Activated CD8-positive, alpha-beta T cell treated with anti-CD3 and anti-CD28 coated beads for 36 hours (primary cell): ENCODE measurements around the gene FBXL3. TPM values are rescaled to one million over a fixed set of nuclear protein-coding genes. Genes with fewer than 3 reads are reported as not detected.
"Not testable (repeated sequence)": the region's sequence is repeated elsewhere in the genome, so short reads cannot be mapped to it uniquely, and the experiment has no call there.

Experiments
- ATAC-seq: fragments of 200-7000 bp; cut with Tn5 transposase; one replicate; pipeline ENCODE4 v1.10.0; 2021; ENCODE audit warnings: mild to moderate bottlenecking, moderate library complexity
- CTCF ChIA-PET: fragments of 350-600 bp; sonication (Branson Sonifier 250); formaldehyde crosslinking; loops from one replicate; lab custom pipeline; 2021; ENCODE audit warnings: antibody characterized with exemption; lab: Charles Lee
- POLR2A ChIA-PET: fragments of 350-600 bp; sonication (Branson Sonifier 250); formaldehyde crosslinking; loops from one replicate; lab custom pipeline; 2021; ENCODE audit warnings: antibody characterized with exemption; lab: Charles Lee
- DNase-seq: peaks from one replicate; pipeline ENCODE4 v3.0.0-alpha.2; 2020
- H3K27ac Mint-ChIP-seq: one replicate; pipeline ENCODE4 v1.8.0; 2021; ENCODE audit warnings: mild to moderate bottlenecking, mixed read lengths
- H3K27me3 Mint-ChIP-seq: one replicate; pipeline ENCODE4 v1.8.0; 2021; ENCODE audit warnings: mixed read lengths
- H3K36me3 Mint-ChIP-seq: one replicate; pipeline ENCODE4 v1.8.0; 2021; ENCODE audit warnings: low read depth, mixed read lengths
- H3K4me1 Mint-ChIP-seq: one replicate; pipeline ENCODE4 v1.8.0; 2021; ENCODE audit warnings: low read depth, mixed read lengths
- H3K4me3 Mint-ChIP-seq: one replicate; pipeline ENCODE4 v1.8.0; 2021; ENCODE audit warnings: mild to moderate bottlenecking, moderate library complexity, mixed read lengths
- H3K9me3 Mint-ChIP-seq: one replicate; pipeline ENCODE4 v1.8.0; 2021; ENCODE audit warnings: mixed read lengths
- intact Hi-C: fragments of 100-400 bp; cut with micrococcal nuclease; formaldehyde crosslinking; loops from one replicate; pipeline ENCODE4 v1.10.0; 2022
- total RNA-seq, 2 experiments: library from RNA; stranded (reverse); gene quantifications; one replicate each; pipeline ENCODE4 v1.2.3, GENCODE V29; 2021
- TF ChIP-seq, protein P1 (sequence below): fragments of 200-600 bp; IDR thresholded peaks from one replicate; pipeline ENCODE4 v1.8.0; 2022; ENCODE audit warnings: antibody characterized with exemption, mild to moderate bottlenecking

FBXL3 gene
- total RNA-seq, 2 experiments from 2014 or later, result 32.8 to 34.3 TPM

DNA sequence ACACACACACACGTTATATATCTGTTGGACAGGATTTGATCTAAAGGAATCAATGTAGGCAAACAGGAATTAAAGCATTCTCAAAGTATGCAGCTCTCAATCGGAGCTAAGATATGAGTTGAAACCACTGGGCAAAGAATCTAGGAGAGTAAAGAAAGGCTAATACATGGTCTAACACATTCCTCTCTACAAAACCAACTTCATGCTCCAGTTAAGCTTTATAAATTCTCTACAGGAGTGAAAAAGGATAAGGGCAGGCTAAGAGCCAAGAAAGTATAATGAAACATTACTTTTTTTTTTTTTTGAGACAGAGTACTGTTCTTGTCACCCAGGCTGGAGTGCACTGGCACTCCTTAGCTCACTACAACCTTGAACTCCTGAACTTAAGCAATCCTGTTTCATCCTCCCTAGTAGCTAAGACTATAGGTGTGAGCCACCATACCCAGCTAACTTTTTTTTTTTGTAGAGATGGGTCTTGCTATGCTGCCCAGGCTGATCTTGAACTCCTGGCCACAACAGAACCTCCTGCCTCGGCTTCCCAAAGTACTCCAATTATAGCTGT lies 10.6 kb downstream of the FBXL3 start:
- ChIA-PET CTCF (interaction anchor here (1.0 to 1.9 kb wide), 6 partner anchors 10 to 462 kb away, joined by 3 to 10 read pairs (median 5); partner anchors contain the start of gene FBXL3), POLR2A (interaction anchor here (1.9 kb wide), 1 partner anchor 10 kb away, joined by 11 read pairs; the partner anchor contains the start of gene FBXL3)
- TF ChIP-seq, protein P1, sequence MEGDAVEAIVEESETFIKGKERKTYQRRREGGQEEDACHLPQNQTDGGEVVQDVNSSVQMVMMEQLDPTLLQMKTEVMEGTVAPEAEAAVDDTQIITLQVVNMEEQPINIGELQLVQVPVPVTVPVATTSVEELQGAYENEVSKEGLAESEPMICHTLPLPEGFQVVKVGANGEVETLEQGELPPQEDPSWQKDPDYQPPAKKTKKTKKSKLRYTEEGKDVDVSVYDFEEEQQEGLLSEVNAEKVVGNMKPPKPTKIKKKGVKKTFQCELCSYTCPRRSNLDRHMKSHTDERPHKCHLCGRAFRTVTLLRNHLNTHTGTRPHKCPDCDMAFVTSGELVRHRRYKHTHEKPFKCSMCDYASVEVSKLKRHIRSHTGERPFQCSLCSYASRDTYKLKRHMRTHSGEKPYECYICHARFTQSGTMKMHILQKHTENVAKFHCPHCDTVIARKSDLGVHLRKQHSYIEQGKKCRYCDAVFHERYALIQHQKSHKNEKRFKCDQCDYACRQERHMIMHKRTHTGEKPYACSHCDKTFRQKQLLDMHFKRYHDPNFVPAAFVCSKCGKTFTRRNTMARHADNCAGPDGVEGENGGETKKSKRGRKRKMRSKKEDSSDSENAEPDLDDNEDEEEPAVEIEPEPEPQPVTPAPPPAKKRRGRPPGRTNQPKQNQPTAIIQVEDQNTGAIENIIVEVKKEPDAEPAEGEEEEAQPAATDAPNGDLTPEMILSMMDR, result no peak
- Mint-ChIP-seq H3K4me1 (peaks cover 44% of the 10 kb centered on the region), H3K4me3 (no peak overlapping the region), H3K9me3 (no peaks in the 10 kb centered on the region), H3K27ac (no peak overlapping the region), H3K27me3 (no peaks in the 10 kb centered on the region), H3K36me3 (peaks cover 49% of the 10 kb centered on the region)
- DNase-seq (no peak), ATAC-seq (no peak)
- intact Hi-C loops, result no loop called here

DNA sequence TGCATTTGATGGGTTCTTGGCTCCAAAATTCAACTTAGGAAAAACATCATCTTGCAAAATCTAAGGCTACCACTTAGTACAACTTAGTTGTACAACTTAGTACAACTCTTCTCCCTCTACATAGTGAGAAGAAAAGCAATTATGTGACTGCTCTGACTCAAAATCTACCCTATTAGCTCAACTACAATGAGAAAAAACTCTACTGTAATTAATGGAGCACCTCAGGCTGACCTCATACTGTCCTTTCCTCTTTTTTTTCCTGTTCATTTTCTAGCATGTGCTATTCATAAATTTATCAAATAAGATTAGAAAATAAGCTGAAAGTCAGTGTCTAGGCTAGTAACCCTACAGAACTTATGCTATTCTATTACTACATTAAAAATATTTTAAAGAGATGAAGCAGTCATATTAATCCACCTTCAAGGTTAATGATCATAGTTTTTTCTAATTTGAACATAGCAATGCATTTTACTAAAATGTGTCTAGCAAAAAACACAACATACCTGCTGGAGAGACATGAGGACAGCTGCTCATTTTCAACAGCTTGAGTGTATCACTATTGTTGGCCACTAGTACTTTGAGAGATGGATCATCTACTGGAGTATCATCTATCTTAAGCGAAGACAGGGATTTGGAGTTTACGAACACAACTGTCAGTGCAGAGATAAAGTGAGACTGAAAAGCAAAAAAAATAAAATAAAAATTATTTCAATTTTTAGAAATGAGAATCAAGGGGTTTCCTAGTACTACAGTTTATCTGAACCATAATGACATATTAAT lies 11.9 kb downstream of the FBXL3 start:
- DNase-seq (no peak), ATAC-seq (no peak)
- no peak overlapping the region for H3K4me3 Mint-ChIP-seq
- intact Hi-C loops, result no loop called here
- no peaks in the 10 kb centered on the region for H3K27me3 Mint-ChIP-seq
- H3K9me3 Mint-ChIP-seq, result no peaks in the 10 kb centered on the region
- CTCF ChIA-PET, result interaction anchor here (1.4 to 1.7 kb wide), 2 partner anchors 12 to 13 kb away, joined by 6 to 7 read pairs; no protein-coding TSS in a partner anchor
- POLR2A ChIA-PET, result interaction anchor here (1.3 to 2.1 kb wide), 2 partner anchors 11 to 22 kb away, joined by 3 to 18 read pairs; partner anchors contain the start of gene FBXL3
- H3K36me3 Mint-ChIP-seq, result peaks cover 56% of the 10 kb centered on the region
- no peak overlapping the region for H3K27ac Mint-ChIP-seq
- peaks cover 35% of the 10 kb centered on the region for H3K4me1 Mint-ChIP-seq
- TF ChIP-seq, protein P1, result no peak

DNA sequence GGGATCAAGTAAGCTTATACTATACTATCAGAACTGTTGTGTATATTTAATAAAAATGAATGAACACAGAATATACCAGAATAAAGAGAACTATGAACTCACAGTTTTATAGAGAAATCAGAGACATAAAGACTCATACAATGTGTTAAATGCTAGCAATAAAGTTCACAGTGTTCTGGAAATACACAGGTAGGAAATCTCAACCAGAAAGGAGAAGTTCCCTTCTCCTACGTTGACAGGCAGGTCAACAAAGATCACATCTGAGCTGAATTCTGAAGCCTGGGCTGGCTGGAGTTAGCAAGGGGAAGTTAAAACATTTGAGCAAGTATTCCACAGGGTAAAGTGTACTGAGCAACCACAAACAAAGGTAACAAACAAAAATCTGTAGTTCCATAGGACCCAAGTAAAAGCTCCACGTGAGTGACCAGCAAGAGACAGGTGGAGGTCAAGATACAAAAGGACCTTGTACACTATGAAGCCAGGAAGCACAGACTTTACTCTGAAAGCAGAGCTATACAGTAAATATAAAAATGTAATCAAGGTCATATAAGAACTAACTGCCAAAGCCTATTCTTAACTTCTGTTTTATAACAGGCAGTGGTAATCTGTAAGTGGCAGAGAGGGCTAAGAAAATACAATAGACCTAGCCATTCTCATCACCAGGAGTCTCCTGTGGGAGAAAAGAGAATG lies 13.0 kb downstream of the FBXL3 start:
- intact Hi-C loops, result no loop called here
- H3K27ac Mint-ChIP-seq, result peak overlapping the region; percentile 52
- CTCF ChIA-PET, result interaction anchor here (0.7 to 1.7 kb wide), 5 partner anchors 9 to 14 kb away, joined by 3 to 7 read pairs (median 3); no protein-coding TSS in a partner anchor
- H3K36me3 Mint-ChIP-seq, result peaks cover 66% of the 10 kb centered on the region
- no peak overlapping the region for H3K4me3 Mint-ChIP-seq
- H3K4me1 Mint-ChIP-seq, result peaks cover 36% of the 10 kb centered on the region
- TF ChIP-seq, protein P1, result no peak
- DNase-seq, result no peak
- H3K27me3 Mint-ChIP-seq, result no peaks in the 10 kb centered on the region
- no peak for ATAC-seq
- POLR2A ChIA-PET, result interaction anchor here (1.0 to 2.1 kb wide), 4 partner anchors 9 to 21 kb away, joined by 3 to 18 read pairs (median 3); partner anchors contain the start of gene FBXL3
- H3K9me3 Mint-ChIP-seq, result no peaks in the 10 kb centered on the region

DNA sequence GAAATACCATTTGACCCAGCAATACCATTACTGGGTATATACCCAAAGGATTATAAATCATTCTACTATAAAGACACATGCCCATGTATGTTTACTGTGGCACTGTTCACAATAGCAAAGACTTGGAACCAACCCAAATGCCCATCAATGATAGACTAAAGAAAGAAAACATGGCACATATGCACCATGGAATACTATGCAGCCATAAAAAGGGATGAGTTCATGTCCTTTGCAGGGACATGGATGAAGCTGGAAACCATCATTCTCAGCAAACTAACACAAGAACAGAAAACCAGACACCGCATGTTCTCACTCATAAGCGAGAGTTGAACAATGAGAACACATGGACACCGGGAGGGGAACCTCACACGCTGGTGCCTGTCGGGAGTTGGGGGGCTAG lies 17.2 kb downstream of the FBXL3 start:
- ATAC-seq, H3K4me3 Mint-ChIP-seq, H3K27me3 Mint-ChIP-seq, DNase-seq, H3K9me3 Mint-ChIP-seq: not testable (repeated sequence)
- peaks cover 37% of the 10 kb centered on the region for H3K4me1 Mint-ChIP-seq
- H3K36me3 Mint-ChIP-seq, result peaks cover 60% of the 10 kb centered on the region
- ChIA-PET POLR2A (interaction anchor here (1.7 to 4.1 kb wide), 3 partner anchors 17 to 316 kb away, joined by 3 to 18 read pairs (median 7); partner anchors contain the start of genes CLN5 and FBXL3), CTCF (interaction anchor here (1.0 to 1.3 kb wide), 2 partner anchors 8 to 469 kb away, joined by 3 to 4 read pairs; no protein-coding TSS in a partner anchor)
- H3K27ac Mint-ChIP-seq, result peak overlapping the region; percentile 74
- intact Hi-C loops, result loop anchor here (10.0 kb wide), 1 partner anchor 465 kb away; no protein-coding TSS in a partner anchor

DNA sequence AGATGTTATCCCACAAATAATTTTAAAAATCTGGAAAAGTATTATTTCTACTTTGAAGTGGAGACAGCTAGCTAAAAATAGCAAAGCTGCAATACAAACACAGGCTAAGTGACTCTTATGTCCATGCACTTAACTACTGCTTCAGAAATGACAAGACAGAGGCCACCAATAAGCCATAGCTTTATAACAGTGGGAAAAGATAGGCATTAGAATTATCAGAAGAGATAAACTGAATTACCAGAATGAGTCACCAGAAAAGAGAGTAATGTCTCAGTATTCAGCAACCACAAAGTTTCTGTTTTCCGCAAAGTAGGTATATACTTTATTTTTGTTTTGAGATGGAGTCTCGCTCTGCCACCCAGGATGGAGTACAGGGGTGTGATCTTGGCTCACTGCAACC lies 17.9 kb downstream of the FBXL3 start:
- H3K9me3 Mint-ChIP-seq, result no peaks in the 10 kb centered on the region

DNA sequence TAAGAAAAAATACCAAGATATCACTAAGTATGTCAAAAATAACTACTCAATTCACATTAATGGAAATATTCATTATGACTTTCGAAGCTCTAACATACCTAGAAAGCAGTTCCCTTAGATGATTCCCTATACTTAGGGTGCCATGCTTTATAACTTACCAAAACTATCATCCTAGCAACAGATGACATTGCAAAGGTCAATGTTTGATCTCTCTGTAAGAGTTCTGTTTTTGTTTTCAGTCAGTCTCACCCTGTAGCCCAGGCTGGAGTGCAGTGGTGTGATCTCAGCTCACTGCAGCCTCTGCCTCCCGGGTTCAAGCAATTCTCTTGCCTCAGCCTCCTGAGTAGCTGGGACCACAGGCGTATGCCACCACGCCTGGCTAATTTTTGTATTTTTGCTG lies 18.6 kb downstream of the FBXL3 start:
- not testable (repeated sequence) for H3K4me3 Mint-ChIP-seq, H3K27me3 Mint-ChIP-seq, H3K9me3 Mint-ChIP-seq
- ChIA-PET POLR2A (interaction anchor here (0.9 to 4.1 kb wide), 4 partner anchors 9 to 317 kb away, joined by 3 to 18 read pairs (median 6); partner anchors contain the start of genes CLN5 and FBXL3), CTCF (interaction anchor here (1.3 to 1.5 kb wide), 3 partner anchors 11 to 123 kb away, joined by 3 read pairs; partner anchors contain the start of gene KCTD12)
- Mint-ChIP-seq H3K4me1 (peaks cover 36% of the 10 kb centered on the region), H3K36me3 (peaks cover 48% of the 10 kb centered on the region), H3K27ac (peak overlapping the region; percentile 74)
- DNase-seq (peak; percentile 18), ATAC-seq (peak; percentile 77)
- intact Hi-C loops, result loop anchor here (10.0 kb wide), 1 partner anchor 466 kb away; no protein-coding TSS in a partner anchor

More for the DNA sequence above, 17.9 kb downstream of the FBXL3 start:
- H3K36me3 Mint-ChIP-seq, result peaks cover 55% of the 10 kb centered on the region
- no peak overlapping the region for H3K4me3 Mint-ChIP-seq
- ATAC-seq (peak; percentile 79), DNase-seq (no peak)
- H3K27ac Mint-ChIP-seq, result peak overlapping the region; percentile 74
- no peaks in the 10 kb centered on the region for H3K27me3 Mint-ChIP-seq
- ChIA-PET POLR2A (interaction anchor here (0.9 to 4.1 kb wide), 5 partner anchors 9 to 316 kb away, joined by 3 to 18 read pairs (median 5); partner anchors contain the start of genes CLN5 and FBXL3), CTCF (interaction anchor here (1.3 to 1.5 kb wide), 3 partner anchors 12 to 123 kb away, joined by 3 read pairs; partner anchors contain the start of gene KCTD12)
- intact Hi-C loops, result loop anchor here (10.0 kb wide), 1 partner anchor 466 kb away; no protein-coding TSS in a partner anchor
- TF ChIP-seq, protein P1, result no peak
- H3K4me1 Mint-ChIP-seq, result peaks cover 38% of the 10 kb centered on the region
